Measurements from ENCODE around the gene CAMK2D.

CAMK2D gene

DNA sequence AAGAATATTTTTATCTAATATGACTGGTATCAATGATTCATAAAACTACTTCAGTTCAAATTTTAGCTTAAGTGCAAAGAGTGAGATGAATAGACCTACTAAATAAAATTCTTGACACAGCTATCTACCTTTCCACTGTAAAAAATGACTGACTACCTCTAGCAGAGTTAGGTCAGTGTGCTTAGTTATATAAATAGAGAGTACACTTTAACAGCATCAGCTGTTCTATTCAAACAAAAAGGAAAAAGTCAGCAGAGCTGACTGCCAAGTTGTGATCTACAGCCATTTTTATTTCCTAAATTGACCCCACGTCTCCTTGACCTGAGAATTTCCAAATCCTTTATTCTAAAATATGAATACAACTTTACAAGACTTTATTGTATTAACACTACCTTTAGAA lies 262.4 kb downstream of the CAMK2D start:
- no peak for DNase-seq (ENCODE audit: low read depth)
- TF ChIP-seq, protein P1, sequence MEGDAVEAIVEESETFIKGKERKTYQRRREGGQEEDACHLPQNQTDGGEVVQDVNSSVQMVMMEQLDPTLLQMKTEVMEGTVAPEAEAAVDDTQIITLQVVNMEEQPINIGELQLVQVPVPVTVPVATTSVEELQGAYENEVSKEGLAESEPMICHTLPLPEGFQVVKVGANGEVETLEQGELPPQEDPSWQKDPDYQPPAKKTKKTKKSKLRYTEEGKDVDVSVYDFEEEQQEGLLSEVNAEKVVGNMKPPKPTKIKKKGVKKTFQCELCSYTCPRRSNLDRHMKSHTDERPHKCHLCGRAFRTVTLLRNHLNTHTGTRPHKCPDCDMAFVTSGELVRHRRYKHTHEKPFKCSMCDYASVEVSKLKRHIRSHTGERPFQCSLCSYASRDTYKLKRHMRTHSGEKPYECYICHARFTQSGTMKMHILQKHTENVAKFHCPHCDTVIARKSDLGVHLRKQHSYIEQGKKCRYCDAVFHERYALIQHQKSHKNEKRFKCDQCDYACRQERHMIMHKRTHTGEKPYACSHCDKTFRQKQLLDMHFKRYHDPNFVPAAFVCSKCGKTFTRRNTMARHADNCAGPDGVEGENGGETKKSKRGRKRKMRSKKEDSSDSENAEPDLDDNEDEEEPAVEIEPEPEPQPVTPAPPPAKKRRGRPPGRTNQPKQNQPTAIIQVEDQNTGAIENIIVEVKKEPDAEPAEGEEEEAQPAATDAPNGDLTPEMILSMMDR (conservative IDR thresholded peaks at IDR 0.05; ENCODE audit: low read depth, low read length): no peak

GRCh38 chr4:113497154-113497884 lies 264.2 kb downstream of the CAMK2D start:
- TF ChIP-seq, protein P1 (conservative IDR thresholded peaks at IDR 0.05; ENCODE audit: low read depth, low read length): no peak
- DNase-seq (ENCODE audit: low read depth): no peak
- no peak overlapping the region for H3K4me3 ChIP-seq (ENCODE audit: low read length)

More for the DNA sequence above, 262.4 kb downstream of the CAMK2D start:
- no peak overlapping the region for H3K4me3 ChIP-seq (ENCODE audit: low read length)

DNA sequence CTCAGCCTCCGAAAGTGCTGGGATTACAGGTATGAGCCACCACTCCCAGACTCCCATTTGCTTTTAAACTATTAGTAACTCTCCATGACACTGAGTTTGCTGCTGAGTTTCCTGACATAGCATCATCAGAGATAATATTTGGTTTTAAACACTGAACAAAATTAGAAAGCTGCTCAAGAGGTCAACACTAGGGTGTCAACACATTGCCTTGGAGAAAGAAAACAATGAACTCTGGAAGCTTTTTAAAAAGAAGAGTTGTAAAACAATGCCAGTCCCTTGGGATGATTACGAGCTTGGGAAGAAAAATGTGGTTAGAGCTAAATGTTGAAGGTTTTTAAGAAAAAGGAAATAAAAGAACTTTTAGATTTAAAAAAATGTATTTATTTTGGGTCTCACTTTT lies 264.8 kb downstream of the CAMK2D start:
- no peak for DNase-seq (ENCODE audit: low read depth)
- TF ChIP-seq, protein P1 (conservative IDR thresholded peaks at IDR 0.05; ENCODE audit: low read depth, low read length): no peak
- H3K4me3 ChIP-seq (ENCODE audit: low read length): no peak overlapping the region

GRCh38 chr4:113495790-113496189 lies 265.7 kb downstream of the CAMK2D start:
- no peak overlapping the region for H3K4me3 ChIP-seq (ENCODE audit: low read length)

DNA sequence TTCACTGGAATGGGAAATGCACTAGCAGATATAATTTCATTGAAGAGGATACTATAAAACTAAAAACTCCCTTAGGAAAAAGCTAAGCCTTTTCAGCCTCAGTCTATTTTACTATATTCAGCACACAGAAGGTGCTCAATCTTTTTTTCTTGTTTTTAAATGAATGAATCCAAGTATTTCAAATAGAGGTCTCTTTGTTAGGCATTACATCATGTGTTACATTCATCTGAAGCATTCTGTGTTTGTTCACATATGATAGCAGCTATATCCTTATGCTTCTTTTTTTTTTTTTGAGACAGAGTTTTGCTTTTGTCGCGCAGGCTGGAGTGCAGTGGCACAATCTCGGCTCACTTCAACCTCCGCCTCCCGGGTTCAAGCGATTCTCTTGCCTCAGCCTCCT lies 278.4 kb downstream of the CAMK2D start:
- TF ChIP-seq, protein P1 (conservative IDR thresholded peaks at IDR 0.05; ENCODE audit: low read depth, low read length): no peak
- DNase-seq (ENCODE audit: low read depth): no peak
- no peak overlapping the region for H3K4me3 ChIP-seq (ENCODE audit: low read length)

More at GRCh38 chr4:113495790-113496189, 265.7 kb downstream of the CAMK2D start:
- no peak for DNase-seq (ENCODE audit: low read depth)
- TF ChIP-seq, protein P1 (conservative IDR thresholded peaks at IDR 0.05; ENCODE audit: low read depth, low read length): no peak

- TF ChIP-seq, protein P1 (conservative IDR thresholded peaks at IDR 0.05; ENCODE audit: low read depth, low read length): no peak
- no peak overlapping the region for H3K4me3 ChIP-seq (ENCODE audit: low read length)
- DNase-seq (ENCODE audit: low read depth): no peak
Measured at GRCh38 chr4:113482325-113482724, 279.2 kb downstream of the CAMK2D start.

DNA sequence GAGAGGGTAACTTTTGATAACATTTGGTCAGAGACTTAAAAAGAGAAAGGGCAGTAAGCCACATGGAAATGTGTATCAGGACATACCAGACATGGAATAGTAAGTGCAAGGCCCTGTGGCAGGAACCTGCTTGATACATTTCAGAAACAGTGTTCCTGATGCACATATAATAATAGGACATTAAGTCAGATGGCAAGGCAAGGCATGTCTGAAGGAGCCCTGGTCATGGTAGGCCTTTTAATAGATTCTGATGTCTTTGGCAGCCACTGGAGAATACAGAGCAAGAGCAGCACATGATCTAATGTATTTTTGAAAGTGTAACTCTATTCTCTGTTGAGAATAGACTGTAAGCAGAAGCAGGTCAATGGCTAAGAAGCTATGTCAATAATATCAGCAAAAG lies 279.7 kb downstream of the CAMK2D start:
- TF ChIP-seq, protein P1 (conservative IDR thresholded peaks at IDR 0.05; ENCODE audit: low read depth, low read length): no peak

More for the DNA sequence above, 279.7 kb downstream of the CAMK2D start:
- H3K4me3 ChIP-seq (ENCODE audit: low read length): no peak overlapping the region
- no peak for DNase-seq (ENCODE audit: low read depth)
